WI38 (cell line): ENCODE results near the gene TBL1XR1.
A peak's percentile ranks its signal among the peaks of the same experiment; 100 is the strongest.

ENCODE experiments used
- H3K4me3 ChIP-seq: 2 replicates; pipeline ENCODE4 v1.5.1; 2011; ENCODE audit warnings: low read depth, mild to moderate bottlenecking, control low read depth, low read length
- TF ChIP-seq, protein P1 (sequence below): IDR thresholded peaks from 2 replicates; pipeline ENCODE4 v1.5.1; 2012; ENCODE audit warnings: low read depth, mild to moderate bottlenecking, control low read depth, low read length

Gene TBL1XR1

DNA sequence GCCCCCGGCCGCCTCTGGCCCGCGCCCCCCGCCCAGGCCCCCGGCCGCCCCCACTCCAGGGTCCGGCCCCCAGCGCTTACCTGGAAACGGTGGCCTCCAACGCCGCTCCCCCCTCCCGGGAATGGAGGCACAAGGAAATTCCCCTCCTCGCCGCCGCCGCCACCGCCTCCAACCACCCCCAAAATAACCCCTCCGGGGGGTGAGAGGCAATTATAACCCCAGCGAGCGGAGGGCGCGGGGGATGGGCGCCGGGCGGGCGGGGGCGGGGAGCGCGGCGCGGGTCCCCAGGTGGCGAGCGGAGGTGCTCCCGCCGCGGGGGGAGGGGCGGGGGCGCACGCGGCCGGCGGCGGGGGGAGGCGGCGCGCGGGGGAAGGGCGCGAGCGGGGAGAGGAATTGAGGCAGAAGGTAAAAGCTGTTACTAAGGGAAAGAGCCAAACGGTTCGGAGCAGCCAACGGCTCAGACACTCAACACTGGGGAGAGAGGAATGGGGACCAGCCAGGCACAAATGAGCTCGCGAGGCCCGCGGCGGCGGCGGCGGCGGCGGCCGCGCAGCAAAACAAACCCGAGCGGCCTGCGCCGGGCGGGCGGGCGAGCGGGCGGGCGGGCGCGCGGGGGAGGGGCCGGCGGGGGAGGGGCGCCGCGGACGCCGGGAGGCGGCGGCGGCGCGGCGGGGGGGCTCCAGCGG, at the start of gene TBL1XR1:
TSS of gene TBL1XR1 (minus strand) at position 442 of the 686 bp plus-strand sequence. CDS start 132,505 bp downstream, outside the sequence.
- TF ChIP-seq, protein P1, sequence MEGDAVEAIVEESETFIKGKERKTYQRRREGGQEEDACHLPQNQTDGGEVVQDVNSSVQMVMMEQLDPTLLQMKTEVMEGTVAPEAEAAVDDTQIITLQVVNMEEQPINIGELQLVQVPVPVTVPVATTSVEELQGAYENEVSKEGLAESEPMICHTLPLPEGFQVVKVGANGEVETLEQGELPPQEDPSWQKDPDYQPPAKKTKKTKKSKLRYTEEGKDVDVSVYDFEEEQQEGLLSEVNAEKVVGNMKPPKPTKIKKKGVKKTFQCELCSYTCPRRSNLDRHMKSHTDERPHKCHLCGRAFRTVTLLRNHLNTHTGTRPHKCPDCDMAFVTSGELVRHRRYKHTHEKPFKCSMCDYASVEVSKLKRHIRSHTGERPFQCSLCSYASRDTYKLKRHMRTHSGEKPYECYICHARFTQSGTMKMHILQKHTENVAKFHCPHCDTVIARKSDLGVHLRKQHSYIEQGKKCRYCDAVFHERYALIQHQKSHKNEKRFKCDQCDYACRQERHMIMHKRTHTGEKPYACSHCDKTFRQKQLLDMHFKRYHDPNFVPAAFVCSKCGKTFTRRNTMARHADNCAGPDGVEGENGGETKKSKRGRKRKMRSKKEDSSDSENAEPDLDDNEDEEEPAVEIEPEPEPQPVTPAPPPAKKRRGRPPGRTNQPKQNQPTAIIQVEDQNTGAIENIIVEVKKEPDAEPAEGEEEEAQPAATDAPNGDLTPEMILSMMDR, result no peak
- H3K4me3 ChIP-seq, result peak within 1 kb of the TSS; percentile 79

- TF ChIP-seq, protein P1, result no peak
- no peak overlapping the region for H3K4me3 ChIP-seq
Observed at GRCh38 chr3:177245250-177245649, 48.0 kb upstream of the TBL1XR1 start.

DNA sequence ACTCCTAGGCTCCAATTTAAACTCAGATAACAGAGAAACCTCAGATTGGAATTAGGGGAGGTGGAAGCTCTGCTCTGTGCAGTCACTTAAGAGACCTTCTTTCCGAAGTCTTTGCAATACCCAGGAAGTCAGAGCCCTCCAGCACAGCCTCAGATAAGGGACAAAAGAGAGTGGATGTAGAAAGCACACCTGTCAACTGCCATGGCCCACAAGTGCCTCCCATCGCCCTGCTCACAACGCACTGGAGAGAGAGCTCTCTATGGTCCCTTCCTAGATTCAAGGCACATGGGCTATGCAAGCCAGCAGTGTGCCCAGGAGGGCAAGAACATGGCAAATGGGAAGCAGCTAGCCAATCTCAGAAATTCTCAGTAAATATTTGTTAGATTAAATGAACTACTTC, 47.3 kb upstream of the TBL1XR1 start:
- TF ChIP-seq, protein P1, result no peak
- no peak overlapping the region for H3K4me3 ChIP-seq

DNA sequence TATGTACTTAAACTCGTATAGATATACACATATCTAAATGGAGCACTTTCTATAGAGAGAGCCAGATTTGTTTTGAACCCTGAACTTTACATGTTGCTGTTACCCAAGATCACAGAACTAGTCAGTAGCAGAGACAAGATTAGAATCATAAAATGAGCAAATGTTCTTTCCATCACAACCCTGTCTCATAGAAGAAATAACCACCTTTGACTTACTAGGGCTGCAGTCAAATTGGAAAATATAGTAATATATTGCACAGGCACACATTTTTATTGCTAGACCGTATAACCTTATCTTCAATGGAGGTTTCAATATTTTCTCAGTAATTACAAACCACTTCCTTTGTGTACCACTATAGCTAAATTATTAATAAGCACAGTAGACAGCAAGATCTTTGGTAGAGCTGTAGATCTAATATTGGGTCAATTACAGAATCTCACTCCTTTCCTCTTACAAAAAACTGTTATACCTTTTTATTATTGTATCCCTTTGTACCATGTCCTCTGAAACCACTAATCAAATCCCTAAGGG, 41.5 kb upstream of the TBL1XR1 start:
- H3K4me3 ChIP-seq, result no peak overlapping the region
- TF ChIP-seq, protein P1, result no peak

- H3K4me3 ChIP-seq, result no peak overlapping the region
- TF ChIP-seq, protein P1, result no peak
Observed at GRCh38 chr3:177237206-177237605, 39.9 kb upstream of the TBL1XR1 start.

- TF ChIP-seq, protein P1, result no peak
- H3K4me3 ChIP-seq, result no peak overlapping the region
Observed at GRCh38 chr3:177236704-177237103, 39.4 kb upstream of the TBL1XR1 start.

DNA sequence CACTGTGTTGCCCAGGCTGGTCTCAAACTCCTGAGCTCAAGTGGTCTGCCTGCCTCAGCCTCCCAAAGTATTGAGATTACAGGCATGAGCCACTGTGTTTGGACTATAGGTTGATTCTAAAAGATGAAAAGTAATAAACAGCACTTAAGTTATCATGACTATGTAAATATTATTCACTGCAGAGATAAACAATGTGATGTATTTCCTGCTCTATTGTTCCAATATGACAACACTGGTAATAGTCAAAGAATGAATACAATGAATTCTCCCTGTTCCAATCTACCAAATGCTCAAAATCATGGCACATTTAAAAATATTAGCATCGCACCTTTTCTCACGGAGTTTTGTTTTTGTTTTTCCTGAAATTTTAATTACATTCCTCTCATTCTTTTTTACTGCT, 36.8 kb upstream of the TBL1XR1 start:
- TF ChIP-seq, protein P1, result no peak
- H3K4me3 ChIP-seq, result no peak overlapping the region
